IMR-90 (cell line): ENCODE measurements around the gene EIF5A2. TPM values are rescaled to one million over a fixed set of nuclear protein-coding genes. Genes with fewer than 3 reads are reported as not detected.

Experiments used
- ATAC-seq: fragments of 200-7000 bp; cut with Tn5 transposase; 2 replicates; pipeline ENCODE4 v1.9.1; 2020; ENCODE audit warnings: low read depth, mild to moderate bottlenecking, moderate library complexity
- BruUV-seq: library from RNA; stranded (reverse); fragments of 400-500 nt; replicated peaks from 2 replicates; lab custom pipeline; 2021; lab: Mats Ljungman, UMichigan
- CTCF ChIA-PET: fragments of 300-600 bp; formaldehyde crosslinking; extraction: SDS; loops from one replicate; lab custom pipeline; 2021; ENCODE audit warnings: antibody characterized with exemption; lab: Yijun Ruan, JAX
- POLR2A ChIA-PET: fragments of 300-600 bp; sonication (Branson Sonifier 250); formaldehyde crosslinking; loops from one replicate; lab custom pipeline; 2022; ENCODE audit warnings: antibody characterized with exemption; ENCODE audit not compliant: unreplicated experiment; lab: Charles Lee
- DNase-seq: peaks from one replicate; pipeline ENCODE4 v3.0.0; 2013
- H2AFZ ChIP-seq: replicated peaks from 2 replicates; pipeline ENCODE3; 2013; ENCODE audit warnings: low read length, mild to moderate bottlenecking; ENCODE audit not compliant: poor library complexity
- H2AK5ac ChIP-seq: 2 replicates; pipeline ENCODE4 v1.6.1; 2013; ENCODE audit warnings: low read depth, low read length, inconsistent platforms
- H2AK9ac ChIP-seq: replicated peaks from 2 replicates; pipeline ENCODE3; 2013; ENCODE audit warnings: mild to moderate bottlenecking, low read depth, low read length, moderate library complexity; ENCODE audit not compliant: poor library complexity
- H2BK120ac ChIP-seq: 2 replicates; pipeline ENCODE4 v1.6.1; 2013; ENCODE audit warnings: low read depth, low read length, inconsistent platforms
- H2BK15ac ChIP-seq: 3 replicates; pipeline ENCODE4 v1.6.1; 2013; ENCODE audit warnings: low read depth, low read length, inconsistent platforms
- H2BK20ac ChIP-seq: 2 replicates; pipeline ENCODE4 v1.6.1; 2013; ENCODE audit warnings: low read depth, mild to moderate bottlenecking, inconsistent platforms, low read length, moderate library complexity
- H2BK5ac ChIP-seq: 2 replicates; pipeline ENCODE4 v1.6.1; 2013; ENCODE audit warnings: mild to moderate bottlenecking, low read depth, low read length, inconsistent platforms; ENCODE audit not compliant: poor library complexity, severe bottlenecking
- H3K14ac ChIP-seq: replicated peaks from 2 replicates; pipeline ENCODE4 v1.6.1; 2013; ENCODE audit warnings: low read depth, low read length, inconsistent platforms
- H3K18ac ChIP-seq: 2 replicates; pipeline ENCODE4 v1.6.1; 2013; ENCODE audit warnings: low read depth, low read length, control low read depth
- H3K23ac ChIP-seq: 2 replicates; pipeline ENCODE4 v1.6.1; 2013; ENCODE audit warnings: low read depth, low read length, inconsistent platforms
- H3K27ac ChIP-seq: 2 replicates; pipeline ENCODE4 v1.5.1; 2013; ENCODE audit warnings: mild to moderate bottlenecking, control low read depth, low read length; ENCODE audit not compliant: insufficient read depth
- H3K27me3 ChIP-seq: 2 replicates; pipeline ENCODE4 v1.6.1; 2013; ENCODE audit warnings: low read length; ENCODE audit not compliant: control insufficient read depth, insufficient read depth
- H3K36me3 ChIP-seq: 2 replicates; pipeline ENCODE4 v1.6.1; 2013; ENCODE audit warnings: low read length, mixed read lengths; ENCODE audit not compliant: control insufficient read depth, insufficient read depth
- H3K4ac ChIP-seq: 2 replicates; pipeline ENCODE4 v1.6.1; 2013; ENCODE audit warnings: low read depth, low read length, inconsistent platforms
- H3K4me1 ChIP-seq: 2 replicates; pipeline ENCODE4 v1.6.1; 2013; ENCODE audit warnings: low read length, mixed read lengths; ENCODE audit not compliant: control insufficient read depth, insufficient read depth
- H3K4me2 ChIP-seq: 2 replicates; pipeline ENCODE4 v1.6.1; 2013; ENCODE audit warnings: low read depth, mild to moderate bottlenecking, control low read depth, low read length, moderate library complexity
- H3K4me3 ChIP-seq: 2 replicates; pipeline ENCODE4 v1.5.1; 2013; ENCODE audit warnings: low read depth, mild to moderate bottlenecking, control low read depth, low read length, moderate library complexity; ENCODE audit not compliant: insufficient read depth
- H3K56ac ChIP-seq: 2 replicates; pipeline ENCODE4 v1.6.1; 2013; ENCODE audit warnings: low read length, inconsistent platforms; ENCODE audit not compliant: insufficient read depth; ENCODE audit errors: extremely low read depth
- H3K79me1 ChIP-seq, 2 experiments: 2 replicates each; pipeline ENCODE4 v1.6.1; 2013; ENCODE audit warnings: low read length in 2 of 2, inconsistent platforms in 1 of 2, low read depth in 1 of 2
- H3K9ac ChIP-seq: 2 replicates; pipeline ENCODE4 v1.6.1; 2013; ENCODE audit warnings: low read depth, low read length, control low read depth
- H3K9me1 ChIP-seq: 2 replicates; pipeline ENCODE4 v1.6.1; 2013; ENCODE audit warnings: low read length, inconsistent platforms; ENCODE audit not compliant: insufficient read depth
- H3K9me3 ChIP-seq: 2 replicates; pipeline ENCODE4 v1.6.1; 2013; ENCODE audit warnings: low read length; ENCODE audit not compliant: control insufficient read depth, insufficient read depth
- H4K20me1 ChIP-seq: 2 replicates; pipeline ENCODE4 v1.6.1; 2013; ENCODE audit warnings: low read length, inconsistent platforms; ENCODE audit not compliant: insufficient read depth
- H4K5ac ChIP-seq: 2 replicates; pipeline ENCODE4 v1.6.1; 2013; ENCODE audit warnings: mild to moderate bottlenecking, low read depth, low read length, control low read depth
- H4K8ac ChIP-seq, 2 experiments: 2 replicates each; pipeline ENCODE4 v1.6.1; 2013; ENCODE audit warnings: low read depth in 2 of 2, low read length in 2 of 2, control low read depth in 1 of 2, inconsistent platforms in 1 of 2
- H4K91ac ChIP-seq: 2 replicates; pipeline ENCODE4 v1.6.1; 2013; ENCODE audit warnings: low read depth, low read length, inconsistent platforms; ENCODE audit not compliant: insufficient read depth
- BHLHE40 ChIP-seq: fragments of 150-350 bp; IDR thresholded peaks from 2 replicates; pipeline ENCODE4 v1.6.1; 2016; ENCODE audit warnings: mild to moderate bottlenecking, low read depth, low read length
- CEBPB ChIP-seq: IDR thresholded peaks from 2 replicates; pipeline ENCODE4 v1.6.1; 2012; ENCODE audit warnings: low read depth, low read length, improper control_type of control experiment
- CHD1 ChIP-seq: IDR thresholded peaks from 2 replicates; pipeline ENCODE4 v1.6.1; 2012; ENCODE audit warnings: low read depth, low read length, improper control_type of control experiment
- CTCF ChIP-seq: conservative IDR thresholded peaks from 2 replicates; pipeline ENCODE4 v1.5.1; 2012; ENCODE audit warnings: mild to moderate bottlenecking, low read depth, low read length, improper control_type of control experiment
- ELK1 ChIP-seq: fragments of 150-350 bp; IDR thresholded peaks from 2 replicates; pipeline ENCODE4 v1.6.1; 2016; ENCODE audit warnings: low read depth, mild to moderate bottlenecking, low read length, moderate library complexity, borderline replicate concordance
- FOS ChIP-seq: fragments of 150-350 bp; IDR thresholded peaks from 2 replicates; pipeline ENCODE4 v1.6.1; 2016; ENCODE audit warnings: low read depth, low read length
- MAFK ChIP-seq: IDR thresholded peaks from 2 replicates; pipeline ENCODE4 v1.6.1; 2012; ENCODE audit warnings: low read depth, low read length, improper control_type of control experiment
- MAZ ChIP-seq: IDR thresholded peaks from 2 replicates; pipeline ENCODE4 v1.6.1; 2012; ENCODE audit warnings: low read depth, mild to moderate bottlenecking, low read length, improper control_type of control experiment, moderate library complexity, borderline replicate concordance
- MXI1 ChIP-seq: IDR thresholded peaks from 2 replicates; pipeline ENCODE4 v1.6.1; 2012; ENCODE audit warnings: low read depth, mild to moderate bottlenecking, low read length, moderate library complexity, borderline replicate concordance
- NFE2L2 ChIP-seq: fragments of 150-350 bp; IDR thresholded peaks from 2 replicates; pipeline ENCODE4 v1.6.1; 2016; ENCODE audit warnings: low read depth, mild to moderate bottlenecking, low read length
- POLR2A ChIP-seq: IDR thresholded peaks from 2 replicates; pipeline ENCODE4 v1.6.1; 2012; ENCODE audit warnings: mild to moderate bottlenecking, low read depth, low read length
- RAD21 ChIP-seq: IDR thresholded peaks from 2 replicates; pipeline ENCODE4 v1.6.1; 2012; ENCODE audit warnings: low read length, improper control_type of control experiment
- RCOR1 ChIP-seq: IDR thresholded peaks from 2 replicates; pipeline ENCODE4 v1.6.1; 2012; ENCODE audit warnings: mild to moderate bottlenecking, low read length, improper control_type of control experiment; ENCODE audit not compliant: insufficient replicate concordance
- RFX5 ChIP-seq: IDR thresholded peaks from 2 replicates; pipeline ENCODE4 v1.8.0; 2012; ENCODE audit warnings: low read depth, mild to moderate bottlenecking, low read length, moderate library complexity
- SMC3 ChIP-seq: fragments of 150-350 bp; IDR thresholded peaks from 2 replicates; pipeline ENCODE4 v1.6.1; 2016; ENCODE audit warnings: low read depth, mild to moderate bottlenecking, antibody characterized with exemption, low read length, moderate library complexity
- USF2 ChIP-seq: fragments of 150-350 bp; IDR thresholded peaks from 2 replicates; pipeline ENCODE4 v1.6.1; 2017; ENCODE audit warnings: mild to moderate bottlenecking, antibody characterized with exemption, low read length, low read depth
- WGBS, 2 experiments: methylation state at CpG; one replicate each; pipeline versions ENCODE4 v1.1.5 to v1.1.7; 2013; ENCODE audit warnings: missing lambda C conversion rate in 2 of 2; ENCODE audit not compliant: insufficient read length in 1 of 2; ENCODE audit errors: extremely low coverage in 2 of 2; 5-methylcytosine and 5-hydroxymethylcytosine counted together
- dilution Hi-C: fragments of 300-500 bp; cut with HindIII; formaldehyde crosslinking; loops from one replicate; pipeline ENCODE4 v1.14.3; 2018; ENCODE audit warnings: low sequenced_read_pairs; ENCODE audit not compliant: unreplicated experiment
- in situ Hi-C: fragments of 300-500 bp; cut with MboI; formaldehyde crosslinking; loops from 3 replicates; pipeline ENCODE4 v1.14.3; 2019; ENCODE audit warnings: low sequenced_read_pairs, inconsistent platforms, mixed read lengths
- intact Hi-C: fragments of 100-400 bp; cut with micrococcal nuclease; formaldehyde crosslinking; loops from 2 replicates; pipeline ENCODE4 v1.10.0; 2022
- polyA plus RNA-seq, 3 experiments: library from polyadenylated mRNA; depleted of rRNA; stranded (reverse); fragments of >200 nt; gene quantifications; 2 replicates each; pipeline ENCODE4 v1.2.3, GENCODE V29; 2012; ENCODE audit warnings: low replicate concordance in 1 of 3
- total RNA-seq: library from RNA; depleted of rRNA; stranded (reverse); fragments of >200 nt; gene quantifications from 2 replicates; pipeline ENCODE4 v1.2.3, GENCODE V29; 2012

Gene EIF5A2
- total and polyA plus RNA-seq, 2 of the 4 experiments (the other 2 are of a cell fraction), result 7.7 to 7.8 TPM

- no peak for TF ChIP-seq USF2
- no peak for TF ChIP-seq NFE2L2
- no peak for TF ChIP-seq CHD1
- TF ChIP-seq RAD21, result no peak
- no peak for TF ChIP-seq BHLHE40
- no peak for TF ChIP-seq RFX5
- no peak for TF ChIP-seq CEBPB
- no peak for TF ChIP-seq SMC3
- TF ChIP-seq MAZ, result no peak
- no peak for TF ChIP-seq RCOR1
- TF ChIP-seq CTCF, result no peak
- TF ChIP-seq POLR2A, result no peak
- no peak for TF ChIP-seq FOS
- no peak for TF ChIP-seq MXI1
- TF ChIP-seq MAFK, result no peak
- TF ChIP-seq ELK1, result no peak
- no peak overlapping the region for H3K4me3 ChIP-seq
- H3K27ac ChIP-seq, result no peak overlapping the region
- no peak overlapping the region for H3K14ac ChIP-seq
- intact Hi-C loops, result no loop called here
- no peak overlapping the region for H2BK5ac ChIP-seq
- H2BK120ac ChIP-seq, result no peak overlapping the region
- BruUV-seq, result no TSS peak
- H2AK5ac ChIP-seq, result no peak overlapping the region
- ATAC-seq (no peak), DNase-seq (no peak)
- in situ Hi-C loops, result no loop called here
- no CpG with 5 or more reads among the region's 2 CpGs for WGBS, 2 experiments
- H3K4ac ChIP-seq, result no peak overlapping the region
- H3K23ac ChIP-seq, result no peak overlapping the region
- H4K5ac ChIP-seq, result no peak overlapping the region
- no peak overlapping the region for H4K8ac ChIP-seq
- no peak overlapping the region for H2BK20ac ChIP-seq
- H2AK9ac ChIP-seq, result no peak overlapping the region
- no peak overlapping the region for H2BK15ac ChIP-seq
- H3K27me3 ChIP-seq, result no peaks in the 10 kb centered on the region
- H3K79me1 ChIP-seq, result peaks cover 10 to 11% of the 10 kb centered on the region in 2 experiments
- no peak overlapping the region for H3K9ac ChIP-seq
- POLR2A ChIA-PET, result no interaction called here
- H3K4me1 ChIP-seq, result no peaks in the 10 kb centered on the region
- CTCF ChIA-PET, result no interaction called here
- no peak overlapping the region for H2AFZ ChIP-seq
- H3K18ac ChIP-seq, result no peak overlapping the region
- no peak overlapping the region for H4K91ac ChIP-seq
- H4K20me1 ChIP-seq, result no peaks in the 10 kb centered on the region
- H3K4me2 ChIP-seq, result no peak overlapping the region
- H3K9me1 ChIP-seq, result 0 out of 2 replicates have a peak, but pooled peaks cover 2% of the 10 kb centered on the region
- H3K36me3 ChIP-seq, result peaks cover 2% of the 10 kb centered on the region; the same call in 1 of the 2 replicates
- dilution Hi-C loops, result no loop called here
- H3K9me3 ChIP-seq, result no peaks in the 10 kb centered on the region
- H3K56ac ChIP-seq, result no peak overlapping the region
Observed at GRCh38 chr3:170897978-170898377, 10.5 kb downstream of the EIF5A2 start.
